ENCODE measurements around the gene SLC38A10. TPM values are rescaled to one million over a fixed set of nuclear protein-coding genes. Genes with fewer than 3 reads are reported as not detected.

Gene SLC38A10
- total RNA-seq, 1 donor from 2014 or later, result 100 TPM

DNA sequence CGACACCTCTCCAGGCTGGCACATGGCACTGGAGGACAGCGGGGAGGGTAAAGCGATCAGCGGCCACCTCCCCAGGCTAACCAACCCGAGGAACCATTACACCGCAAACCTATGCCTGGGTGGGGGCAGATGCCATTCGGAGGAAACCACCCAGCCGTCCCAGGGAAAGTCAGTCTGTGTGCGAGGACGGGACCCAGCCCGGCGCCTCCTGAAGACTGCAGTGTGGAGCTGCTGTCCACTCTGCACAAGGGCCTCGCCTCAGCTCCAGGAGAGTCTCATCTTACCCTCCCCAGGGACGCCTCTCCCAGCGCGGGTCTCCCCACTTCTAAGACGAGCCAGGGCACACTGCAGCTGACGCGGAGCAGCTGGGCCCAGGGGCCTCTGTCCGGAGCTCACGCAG is 8.0 kb downstream of the SLC38A10 start:
- no peaks in the 10 kb centered on the region for H3K27me3 ChIP-seq (ENCODE audit: control insufficient read depth, insufficient read depth, low read length)
- TF ChIP-seq, protein P1, sequence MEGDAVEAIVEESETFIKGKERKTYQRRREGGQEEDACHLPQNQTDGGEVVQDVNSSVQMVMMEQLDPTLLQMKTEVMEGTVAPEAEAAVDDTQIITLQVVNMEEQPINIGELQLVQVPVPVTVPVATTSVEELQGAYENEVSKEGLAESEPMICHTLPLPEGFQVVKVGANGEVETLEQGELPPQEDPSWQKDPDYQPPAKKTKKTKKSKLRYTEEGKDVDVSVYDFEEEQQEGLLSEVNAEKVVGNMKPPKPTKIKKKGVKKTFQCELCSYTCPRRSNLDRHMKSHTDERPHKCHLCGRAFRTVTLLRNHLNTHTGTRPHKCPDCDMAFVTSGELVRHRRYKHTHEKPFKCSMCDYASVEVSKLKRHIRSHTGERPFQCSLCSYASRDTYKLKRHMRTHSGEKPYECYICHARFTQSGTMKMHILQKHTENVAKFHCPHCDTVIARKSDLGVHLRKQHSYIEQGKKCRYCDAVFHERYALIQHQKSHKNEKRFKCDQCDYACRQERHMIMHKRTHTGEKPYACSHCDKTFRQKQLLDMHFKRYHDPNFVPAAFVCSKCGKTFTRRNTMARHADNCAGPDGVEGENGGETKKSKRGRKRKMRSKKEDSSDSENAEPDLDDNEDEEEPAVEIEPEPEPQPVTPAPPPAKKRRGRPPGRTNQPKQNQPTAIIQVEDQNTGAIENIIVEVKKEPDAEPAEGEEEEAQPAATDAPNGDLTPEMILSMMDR (IDR thresholded peaks at IDR 0.05; ENCODE audit: insufficient read depth, low read length, poor library complexity, severe bottlenecking), result no peak
- DNase-seq (ENCODE audit: low read depth), result no peak
- H3K36me3 ChIP-seq (ENCODE audit: control insufficient read depth, insufficient read depth, low read length), result no peaks in the 10 kb centered on the region
- H3K4me3 ChIP-seq (ENCODE audit: low read depth, low read length), result no peak overlapping the region

DNA sequence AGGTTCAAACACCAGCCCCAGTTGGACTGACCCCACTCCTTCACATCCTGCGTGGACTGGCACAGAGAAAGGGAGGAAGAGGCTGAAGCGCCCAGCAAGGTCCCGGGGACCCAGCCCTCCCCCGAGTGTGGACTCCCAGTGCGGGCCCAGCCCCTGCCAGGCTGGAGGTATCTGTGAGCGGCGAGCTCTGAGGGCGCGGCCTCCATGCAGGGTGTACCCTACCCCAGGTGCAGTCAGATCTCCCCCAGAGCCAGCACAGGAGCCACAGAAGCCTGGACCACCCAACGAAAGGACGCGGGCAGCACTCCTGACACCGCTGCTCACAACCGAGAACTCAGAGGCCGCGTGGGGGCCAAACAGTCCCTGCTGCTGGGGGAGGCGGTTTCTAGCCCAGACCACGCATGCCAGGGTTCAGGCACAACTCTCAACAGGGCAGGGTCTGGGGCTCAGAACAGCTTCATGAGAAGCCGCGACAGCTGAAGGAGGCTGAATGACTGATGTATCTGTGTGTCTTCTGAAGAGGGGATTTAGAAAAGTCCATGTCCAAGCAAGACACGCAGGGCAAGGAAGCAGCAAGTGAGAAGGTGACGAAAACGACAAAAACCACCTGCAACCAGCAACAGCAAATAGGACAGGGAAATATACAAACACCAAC is 8.5 kb downstream of the SLC38A10 start:
- Histone ChIP-seq H3K27me3 (ENCODE audit: control insufficient read depth, insufficient read depth, low read length) (no peaks in the 10 kb centered on the region), H3K36me3 (ENCODE audit: control insufficient read depth, insufficient read depth, low read length) (no peaks in the 10 kb centered on the region), H3K4me3 (ENCODE audit: low read depth, low read length) (no peak overlapping the region)
- no peak for DNase-seq (ENCODE audit: low read depth)
- TF ChIP-seq, protein P1 (IDR thresholded peaks at IDR 0.05; ENCODE audit: insufficient read depth, low read length, poor library complexity, severe bottlenecking), result no peak

DNA sequence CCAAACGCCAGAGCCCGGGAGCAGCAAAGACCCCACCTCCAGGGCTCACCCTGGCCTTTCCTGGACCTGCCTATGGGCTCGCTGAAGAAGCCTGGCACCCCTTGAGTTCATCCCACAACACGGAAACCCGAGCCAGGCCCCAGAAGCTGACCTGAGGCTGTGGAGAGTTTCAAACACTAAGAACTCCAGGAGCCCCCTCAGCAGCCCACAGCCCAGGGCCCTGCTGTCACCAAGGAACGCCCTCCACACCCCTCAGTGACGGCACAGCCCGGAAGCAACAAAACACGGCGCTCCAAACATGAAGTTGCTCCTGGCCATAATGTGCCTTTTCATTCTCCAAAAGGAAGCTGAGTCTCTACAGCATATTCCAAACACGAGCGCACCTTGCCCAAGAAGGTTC is 9.2 kb downstream of the SLC38A10 start:
- Histone ChIP-seq H3K27me3 (ENCODE audit: control insufficient read depth, insufficient read depth, low read length) (no peaks in the 10 kb centered on the region), H3K4me3 (ENCODE audit: low read depth, low read length) (no peak overlapping the region), H3K36me3 (ENCODE audit: control insufficient read depth, insufficient read depth, low read length) (no peaks in the 10 kb centered on the region)
- TF ChIP-seq, protein P1 (IDR thresholded peaks at IDR 0.05; ENCODE audit: insufficient read depth, low read length, poor library complexity, severe bottlenecking), result no peak
- no peak for DNase-seq (ENCODE audit: low read depth)

DNA sequence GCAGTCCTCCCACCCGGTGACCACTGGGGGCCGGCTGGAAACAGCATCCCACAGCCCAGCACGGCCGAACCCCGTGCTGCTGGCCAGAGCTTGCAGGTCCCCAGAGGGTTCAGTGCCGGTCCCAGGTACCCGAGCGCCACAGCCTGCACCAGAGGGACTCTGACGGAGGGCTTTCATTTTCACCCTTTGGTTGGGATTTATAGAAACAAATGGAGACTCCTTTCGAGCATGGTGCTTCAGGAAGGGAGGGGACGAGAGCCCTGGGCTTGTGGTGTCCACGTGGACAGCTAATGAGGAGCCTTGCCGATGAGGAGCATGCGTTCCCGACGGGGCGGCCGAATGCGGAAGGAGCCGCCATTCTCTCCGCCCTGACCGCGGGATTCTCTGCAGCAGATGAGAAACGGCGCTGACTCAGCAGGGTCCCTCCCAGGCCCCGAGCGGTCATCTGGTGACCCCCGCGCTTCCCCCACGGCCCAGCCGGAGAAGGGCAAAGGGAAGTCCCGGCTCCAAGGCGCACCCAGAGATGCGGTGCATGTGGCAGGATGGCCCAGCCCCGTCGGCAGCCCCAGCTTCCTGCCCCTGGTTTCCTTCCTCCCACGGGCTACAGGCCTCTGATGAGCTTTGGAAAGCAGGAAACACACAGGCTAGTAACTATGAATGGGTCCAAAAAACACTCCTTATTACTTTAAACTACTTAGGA is 9.8 kb downstream of the SLC38A10 start:
- Histone ChIP-seq H3K27me3 (ENCODE audit: control insufficient read depth, insufficient read depth, low read length) (no peaks in the 10 kb centered on the region), H3K4me3 (ENCODE audit: low read depth, low read length) (no peak overlapping the region)
- DNase-seq (ENCODE audit: low read depth), result no peak

DNA sequence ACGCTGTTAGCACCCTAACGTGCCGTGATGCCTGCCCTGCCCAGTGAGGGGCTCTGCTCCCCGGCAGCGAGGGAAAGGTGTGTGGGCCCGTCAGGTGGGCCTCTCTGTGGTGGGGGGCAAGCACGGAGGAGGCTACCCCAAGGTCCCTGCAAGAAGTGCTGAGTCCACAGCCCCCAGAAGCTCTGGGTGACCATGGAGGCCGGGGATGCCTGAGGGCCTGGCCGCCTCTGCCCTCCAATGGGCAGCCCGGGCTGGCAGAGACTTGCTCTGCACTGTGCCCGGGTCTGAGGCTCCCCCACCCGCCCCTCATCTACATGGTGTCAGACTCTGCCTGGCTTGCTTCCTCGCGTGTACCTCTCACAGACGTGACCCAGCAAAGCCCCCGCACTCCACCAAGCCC is 12.2 kb downstream of the SLC38A10 start:
- H3K36me3 ChIP-seq (ENCODE audit: control insufficient read depth, insufficient read depth, low read length), result no peaks in the 10 kb centered on the region
- H3K27me3 ChIP-seq (ENCODE audit: control insufficient read depth, insufficient read depth, low read length), result no peaks in the 10 kb centered on the region
- H3K4me3 ChIP-seq (ENCODE audit: low read depth, low read length), result no peak overlapping the region
- TF ChIP-seq, protein P1 (IDR thresholded peaks at IDR 0.05; ENCODE audit: insufficient read depth, low read length, poor library complexity, severe bottlenecking), result no peak
- no peak for DNase-seq (ENCODE audit: low read depth)

More for the DNA sequence above, 9.8 kb downstream of the SLC38A10 start:
- no peaks in the 10 kb centered on the region for H3K36me3 ChIP-seq (ENCODE audit: control insufficient read depth, insufficient read depth, low read length)
- TF ChIP-seq, protein P1 (IDR thresholded peaks at IDR 0.05; ENCODE audit: insufficient read depth, low read length, poor library complexity, severe bottlenecking), result no peak
